CD14-positive monocyte (primary cell): ENCODE measurements around the gene PFN4. TPM values are rescaled to one million over a fixed set of nuclear protein-coding genes. Genes with fewer than 3 reads are reported as not detected.

Experiments
- DNase-seq, 3 donors: peaks; one replicate each; pipeline ENCODE4 v3.0.0-alpha.2; 2011 to 2022
- H2AFZ ChIP-seq: 2 replicates; pipeline ENCODE4 v1.6.0; 2012; ENCODE audit warnings: mild to moderate bottlenecking, low read depth, low read length, inconsistent platforms; ENCODE audit not compliant: insufficient read depth, poor library complexity, severe bottlenecking
- H3K27ac ChIP-seq, 2 donors: 1 replicate in 1 of 2; 2 replicates in 1 of 2; pipeline ENCODE4 v1.5.1; 2012 to 2013; ENCODE audit warnings: low read length in 2 of 2, control low read depth in 1 of 2, inconsistent platforms in 1 of 2, low read depth in 1 of 2, mild to moderate bottlenecking in 1 of 2
- H3K27me3 ChIP-seq, 2 donors: one replicate each; pipeline versions ENCODE4 v1.6.0 to v1.6.1; 2011 to 2013; ENCODE audit warnings: low read length in 2 of 2; ENCODE audit not compliant: control insufficient read depth in 2 of 2, insufficient read depth in 2 of 2
- H3K36me3 ChIP-seq, 2 donors: replicated peaks in 1 of 2; 1 replicate in 1 of 2; 2 replicates in 1 of 2; pipeline versions ENCODE4 v1.5.1 to v1.6.1; 2012 to 2013; ENCODE audit warnings: low read length in 2 of 2, control low read depth in 1 of 2, inconsistent platforms in 1 of 2, mild to moderate bottlenecking in 1 of 2; ENCODE audit not compliant: insufficient read depth in 2 of 2, control insufficient read depth in 1 of 2
- H3K4me1 ChIP-seq, 2 donors: 1 replicate in 1 of 2; 2 replicates in 1 of 2; pipeline versions ENCODE4 v1.5.1 to v1.6.1; 2012 to 2013; ENCODE audit warnings: low read length in 2 of 2, control low read depth in 1 of 2, inconsistent platforms in 1 of 2, mild to moderate bottlenecking in 1 of 2, moderate library complexity in 1 of 2; ENCODE audit not compliant: insufficient read depth in 2 of 2, control insufficient read depth in 1 of 2
- H3K4me2 ChIP-seq: replicated peaks from 2 replicates; pipeline ENCODE3; 2012; ENCODE audit warnings: low read length, moderate library complexity, mild to moderate bottlenecking; ENCODE audit not compliant: poor library complexity, severe bottlenecking; ENCODE audit errors: extremely low read depth
- H3K4me3 ChIP-seq, 3 experiments: fragments of 200-600 bp in 1 of 3; sonication (generic) in 1 of 3; replicated peaks in 1 of 3; 1 replicate in 2 of 3; 2 replicates in 1 of 3; pipeline ENCODE4 v1.5.1; 2011 to 2013; ENCODE audit warnings: low read length in 3 of 3, mild to moderate bottlenecking in 3 of 3, control low read depth in 2 of 3, low read depth in 2 of 3, inconsistent platforms in 1 of 3, moderate library complexity in 1 of 3
- H3K79me2 ChIP-seq: 2 replicates; pipeline ENCODE4 v1.6.0; 2012; ENCODE audit warnings: mild to moderate bottlenecking, control low read depth, inconsistent platforms, low read length, moderate library complexity; ENCODE audit not compliant: insufficient read depth
- H3K9ac ChIP-seq: 2 replicates; pipeline ENCODE4 v1.6.0; 2017; ENCODE audit warnings: low read length, mild to moderate bottlenecking; ENCODE audit not compliant: insufficient read depth, poor library complexity, severe bottlenecking
- H3K9me3 ChIP-seq, 2 donors: replicated peaks in 1 of 2; 1 replicate in 1 of 2; 2 replicates in 1 of 2; pipeline versions ENCODE4 v1.5.1 to v1.6.1; 2012 to 2013; ENCODE audit warnings: low read length in 2 of 2, control low read depth in 1 of 2; ENCODE audit not compliant: control insufficient read depth in 1 of 2, insufficient read depth in 1 of 2
- H4K20me1 ChIP-seq: 2 replicates; pipeline ENCODE4 v1.6.0; 2012; ENCODE audit warnings: mild to moderate bottlenecking, low read length, control low read depth, moderate library complexity; ENCODE audit not compliant: insufficient read depth
- H3K27ac Mint-ChIP-seq, 7 donors: one replicate each; pipeline ENCODE4 v1.8.0; 2020; ENCODE audit warnings: mild to moderate bottlenecking in 7 of 7, mixed read lengths in 7 of 7, moderate library complexity in 6 of 7, inconsistent platforms in 2 of 7
- H3K27me3 Mint-ChIP-seq, 3 donors: one replicate each; pipeline ENCODE4 v1.8.0; 2021 to 2022; ENCODE audit warnings: low read depth in 3 of 3, mild to moderate bottlenecking in 3 of 3, mixed read lengths in 3 of 3, moderate library complexity in 3 of 3, inconsistent platforms in 1 of 3
- H3K36me3 Mint-ChIP-seq, 2 donors: one replicate each; pipeline ENCODE4 v1.8.0; 2020; ENCODE audit warnings: mixed read lengths in 2 of 2, inconsistent platforms in 1 of 2, mild to moderate bottlenecking in 1 of 2
- H3K4me1 Mint-ChIP-seq: one replicate; pipeline ENCODE4 v1.8.0; 2020; ENCODE audit warnings: mild to moderate bottlenecking, mixed read lengths
- H3K4me3 Mint-ChIP-seq, 2 donors: one replicate each; pipeline ENCODE4 v1.8.0; 2020; ENCODE audit warnings: mild to moderate bottlenecking in 2 of 2, mixed read lengths in 2 of 2, moderate library complexity in 1 of 2
- H3K9me3 Mint-ChIP-seq, 7 donors: one replicate each; pipeline ENCODE4 v1.8.0; 2020 to 2022; ENCODE audit warnings: mixed read lengths in 7 of 7, mild to moderate bottlenecking in 6 of 7, moderate library complexity in 6 of 7, inconsistent platforms in 2 of 7
- CTCF ChIP-seq: fragments of 200-600 bp; IDR thresholded peaks from one replicate; pipeline ENCODE4 v1.8.0; 2022; ENCODE audit warnings: antibody characterized with exemption, mild to moderate bottlenecking
- WGBS: methylation state at CpG from one replicate; pipeline ENCODE4 v1.1.5; 2013; ENCODE audit warnings: missing lambda C conversion rate; ENCODE audit not compliant: insufficient coverage; 5-methylcytosine and 5-hydroxymethylcytosine counted together
- intact Hi-C, 2 donors: fragments of 100-400 bp; cut with micrococcal nuclease; formaldehyde crosslinking; loops; one replicate each; pipeline versions ENCODE4 v1.15.0 to v1.15.1; 2023
- polyA plus RNA-seq, 3 donors: library from polyadenylated mRNA; depleted of rRNA in 1 of 3; unstranded in 2 of 3; stranded (reverse) in 1 of 3; fragments of 300-500 nt in 2 of 3; fragments of >200 nt in 1 of 3; fragmentation: Illumina TruSeq in 2 of 3; gene quantifications; 1 replicate in 2 of 3; 2 replicates in 1 of 3; pipeline ENCODE4 v1.2.3, GENCODE V29; 2012 to 2021

Gene PFN4
- polyA plus RNA-seq, 3 donors = not detected

- H3K4me2 ChIP-seq = no peak overlapping the region
- no peak overlapping the region for H2AFZ ChIP-seq
- peaks cover 0 to 3% (median 2%) of the 10 kb centered on the region in 7 donors for H3K9me3 Mint-ChIP-seq
- peaks cover 0 to 2% (median 1%) of the 10 kb centered on the region in 3 donors for H3K27me3 Mint-ChIP-seq
- TF ChIP-seq CTCF = no peak
- peaks cover 12 to 21% of the 10 kb centered on the region in 2 donors for H3K4me1 ChIP-seq
- DNase-seq = no peak
- peaks cover 21% of the 10 kb centered on the region for H3K4me1 Mint-ChIP-seq
- H3K27ac ChIP-seq = no peak overlapping the region
- H4K20me1 ChIP-seq = no peaks in the 10 kb centered on the region
- H3K9ac ChIP-seq = no peak overlapping the region
- WGBS = 100% methylated on average over 1 of the region's 2 CpGs
- no peak overlapping the region for H3K4me3 Mint-ChIP-seq
- H3K36me3 ChIP-seq = peaks cover 2 to 14% of the 10 kb centered on the region in 2 donors
- H3K4me3 ChIP-seq = no peak overlapping the region
- H3K36me3 Mint-ChIP-seq = peaks cover 23 to 58% of the 10 kb centered on the region in 2 donors
- no peaks in the 10 kb centered on the region for H3K9me3 ChIP-seq
- H3K27ac Mint-ChIP-seq = no peak overlapping the region
- intact Hi-C loops = no loop called here
- H3K79me2 ChIP-seq = peaks cover 6% of the 10 kb centered on the region
- H3K27me3 ChIP-seq = no peaks in the 10 kb centered on the region
Measured at GRCh38 chr2:24088821-24089359, 34.2 kb downstream of the PFN4 start.

GRCh38 chr2:24087032-24087431 lies 36.1 kb downstream of the PFN4 start:
- H3K27me3 ChIP-seq = no peaks in the 10 kb centered on the region
- H3K36me3 ChIP-seq = peaks cover 6 to 19% of the 10 kb centered on the region in 2 donors
- no peak overlapping the region for H3K27ac Mint-ChIP-seq
- peaks cover 19 to 51% of the 10 kb centered on the region in 2 donors for H3K36me3 Mint-ChIP-seq
- H3K4me3 ChIP-seq = no peak overlapping the region
- H3K9ac ChIP-seq = no peak overlapping the region
- peaks cover 40% of the 10 kb centered on the region for H3K4me1 Mint-ChIP-seq
- peaks cover 0 to 2% (median 0%) of the 10 kb centered on the region in 7 donors for H3K9me3 Mint-ChIP-seq
- intact Hi-C loops = no loop called here
- H4K20me1 ChIP-seq = no peaks in the 10 kb centered on the region
- TF ChIP-seq CTCF = no peak
- H3K27ac ChIP-seq = no peak overlapping the region
- H3K79me2 ChIP-seq = peaks cover 17% of the 10 kb centered on the region
- no peaks in the 10 kb centered on the region for H3K9me3 ChIP-seq
- H3K4me3 Mint-ChIP-seq = no peak overlapping the region
- no peak for DNase-seq
- H2AFZ ChIP-seq = no peak overlapping the region
- H3K4me1 ChIP-seq = peaks cover 31 to 39% of the 10 kb centered on the region in 2 donors
- 100% methylated on average over 2 of the region's 3 CpGs for WGBS
- peaks cover 0 to 1% (median 0%) of the 10 kb centered on the region in 3 donors for H3K27me3 Mint-ChIP-seq
- no peak overlapping the region for H3K4me2 ChIP-seq
